Astrocyte (in vitro differentiated cells and primary cell): ENCODE data around the gene SHB.

Experiments
- CTCF ChIP-seq: IDR thresholded peaks from 2 replicates; pipeline ENCODE4 v1.5.1; 2011; ENCODE audit warnings: low read depth, mild to moderate bottlenecking, inconsistent platforms, low read length, moderate library complexity; ENCODE audit not compliant: insufficient read depth
- EZH2 ChIP-seq: IDR thresholded peaks from 2 replicates; pipeline ENCODE4 v1.6.1; 2012; ENCODE audit warnings: mild to moderate bottlenecking, low read length, inconsistent platforms; ENCODE audit not compliant: insufficient read depth

GRCh38 chr9:37921168-37921510 is 147.9 kb downstream of the SHB start:
- no peak for TF ChIP-seq CTCF
- no peak for TF ChIP-seq EZH2
